ENCODE data around the gene FN3K.

Gene FN3K

DNA sequence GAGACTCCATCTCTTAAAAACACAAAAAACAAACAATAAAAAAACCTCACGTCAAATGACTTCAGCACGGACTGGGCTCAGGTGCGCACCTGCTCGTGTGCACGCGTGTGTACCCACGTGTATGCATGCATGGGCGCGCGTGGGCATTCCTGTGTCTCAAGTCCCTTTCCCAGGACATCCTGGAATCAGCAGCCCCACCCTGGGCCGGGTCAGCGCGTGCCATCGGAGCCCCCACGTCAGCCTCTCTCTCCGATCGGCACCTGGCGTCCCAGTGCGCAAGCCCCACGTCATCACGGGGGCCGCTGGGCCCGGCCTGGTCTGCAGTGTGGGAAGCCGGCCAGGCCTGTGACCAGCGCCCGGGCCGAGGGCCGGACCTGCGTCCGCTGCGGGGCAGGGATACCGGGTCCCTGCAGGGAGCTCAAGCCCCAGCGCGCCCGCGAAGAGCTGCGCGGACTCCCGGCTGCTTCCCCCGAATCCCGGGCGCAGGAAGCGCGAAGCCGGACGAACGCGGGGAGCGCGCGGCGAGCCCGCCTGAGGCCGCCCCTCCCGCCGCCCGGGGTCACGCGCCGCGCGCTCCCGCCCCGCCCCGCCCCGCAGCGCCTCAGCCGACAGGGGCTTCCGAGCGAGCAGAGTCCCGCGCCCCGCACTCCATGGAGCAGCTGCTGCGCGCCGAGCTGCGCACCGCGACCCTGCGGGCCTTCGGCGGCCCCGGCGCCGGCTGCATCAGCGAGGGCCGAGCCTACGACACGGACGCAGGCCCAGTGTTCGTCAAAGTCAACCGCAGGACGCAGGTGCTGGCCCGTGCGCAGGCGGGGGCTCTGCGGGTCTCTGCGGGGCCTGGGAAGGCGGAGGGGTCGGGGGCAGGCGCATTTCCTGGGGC lies at the start of gene FN3K:
Gene FN3K (plus strand): TSS at position 629 of the 880 bp plus-strand sequence. CDS start 22 bp downstream, at position 651.
- peak; percentile 18 for DNase-seq (ENCODE audit: low spot score)

DNA sequence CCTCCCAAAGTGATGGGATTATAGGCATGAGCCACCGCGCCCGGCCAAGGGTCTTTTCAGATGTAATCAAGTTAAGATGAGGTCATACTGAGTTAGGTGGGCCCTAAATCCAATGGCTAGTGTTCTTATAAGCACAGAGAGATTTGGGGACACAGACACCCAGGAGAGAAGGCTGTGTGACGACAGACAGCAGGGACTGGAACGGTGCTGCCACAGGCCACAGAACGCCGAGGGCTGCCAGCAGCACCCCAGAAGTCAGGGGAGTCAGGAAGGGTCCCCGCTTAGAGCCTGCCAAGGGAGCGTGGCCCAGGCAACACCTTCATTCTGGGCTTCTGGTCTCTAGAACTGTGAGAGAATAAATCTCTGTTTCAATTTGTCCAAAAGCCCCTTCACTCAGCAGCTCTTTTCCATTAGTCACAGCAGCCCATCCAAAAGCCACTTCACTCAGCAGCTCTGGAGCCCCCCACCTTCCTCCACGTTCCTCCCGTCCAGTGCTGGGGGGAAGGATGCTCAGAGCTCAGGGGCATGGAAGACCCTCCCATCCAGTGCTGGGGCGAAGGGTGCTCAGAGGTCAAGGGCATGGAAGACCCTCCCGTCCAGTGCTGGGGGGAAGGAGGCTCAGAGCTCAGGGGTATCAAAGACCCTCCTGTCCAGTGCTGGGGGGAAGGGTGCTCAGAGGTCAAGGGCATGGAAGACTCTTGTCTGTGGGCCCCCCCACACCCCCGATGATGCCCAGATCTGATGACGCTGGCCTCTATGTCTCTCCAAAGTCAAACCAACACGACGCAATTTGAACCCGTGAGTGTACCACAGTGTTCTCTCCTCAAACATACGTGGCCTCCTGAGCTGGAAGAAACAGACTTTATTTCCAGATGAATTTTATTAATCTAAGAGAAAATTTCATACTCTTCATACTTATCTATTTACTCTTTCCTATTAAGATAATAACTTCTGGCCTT lies 48.8 kb upstream of the FN3K start:
- no peak for DNase-seq (ENCODE audit: low spot score)

DNA sequence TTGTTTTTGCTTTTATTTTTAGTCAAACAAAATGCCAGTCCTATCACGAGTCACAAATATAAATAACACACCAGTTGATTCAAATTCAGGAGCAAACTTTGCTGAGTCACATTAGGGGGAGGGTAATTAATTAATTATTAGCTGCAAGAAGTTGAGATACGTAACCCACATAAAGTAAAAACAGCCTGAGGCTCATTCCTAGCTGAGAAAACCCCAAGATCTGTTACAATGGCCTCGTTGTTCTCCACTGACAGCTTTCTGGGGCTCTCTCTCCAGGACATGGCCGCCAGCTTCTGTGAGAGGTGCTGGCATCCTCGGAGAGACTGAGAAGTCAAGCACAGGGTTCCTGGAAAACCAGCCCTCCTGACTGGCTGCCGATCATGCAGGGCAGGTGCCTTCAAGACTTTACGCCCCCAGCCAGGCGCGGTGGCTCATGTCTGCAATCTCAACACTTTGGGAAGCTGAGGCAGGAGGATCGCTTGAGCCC lies 48.0 kb upstream of the FN3K start:
- no peak for DNase-seq (ENCODE audit: low spot score)

DNA sequence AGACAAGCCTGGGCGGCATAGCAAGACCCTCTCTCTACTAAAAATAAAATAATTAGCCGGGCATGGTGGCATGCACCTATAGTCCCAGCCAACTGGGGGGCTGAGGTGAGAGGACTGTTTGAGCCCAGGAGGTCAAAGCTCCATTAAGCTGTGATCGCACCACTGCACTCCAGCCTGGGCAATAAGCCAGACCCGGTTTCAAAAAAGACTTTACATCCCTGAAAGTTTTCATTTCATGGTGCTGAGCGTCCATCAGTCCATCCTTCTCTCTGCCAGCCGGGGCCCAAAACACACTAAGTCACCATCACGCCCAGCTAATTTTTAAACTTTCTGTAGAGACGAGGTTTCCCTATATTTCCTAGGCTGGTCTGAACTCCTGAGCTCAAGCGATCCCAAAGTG lies 47.5 kb upstream of the FN3K start:
- no peak for DNase-seq (ENCODE audit: low spot score)

DNA sequence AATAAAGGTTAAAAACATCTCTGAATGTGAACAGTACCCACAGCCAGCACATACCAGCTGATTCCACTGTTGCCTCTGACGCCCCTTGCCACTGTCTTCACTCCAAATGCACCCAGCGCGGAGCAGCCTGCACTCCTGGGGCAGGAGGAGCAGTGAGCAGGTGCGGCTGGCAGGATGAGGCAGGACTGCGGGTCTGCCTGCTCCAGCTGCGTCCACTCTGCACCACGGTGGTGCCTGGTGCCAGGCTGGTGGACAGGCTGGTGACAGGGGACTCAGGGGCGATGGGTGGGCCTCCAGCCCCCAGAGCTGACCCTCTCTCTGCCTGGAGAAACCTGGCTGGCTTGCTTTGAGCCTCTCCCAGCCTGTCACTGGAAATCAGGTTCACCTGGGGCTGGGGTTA lies 46.3 kb upstream of the FN3K start:
- no peak for DNase-seq (ENCODE audit: low spot score)

DNA sequence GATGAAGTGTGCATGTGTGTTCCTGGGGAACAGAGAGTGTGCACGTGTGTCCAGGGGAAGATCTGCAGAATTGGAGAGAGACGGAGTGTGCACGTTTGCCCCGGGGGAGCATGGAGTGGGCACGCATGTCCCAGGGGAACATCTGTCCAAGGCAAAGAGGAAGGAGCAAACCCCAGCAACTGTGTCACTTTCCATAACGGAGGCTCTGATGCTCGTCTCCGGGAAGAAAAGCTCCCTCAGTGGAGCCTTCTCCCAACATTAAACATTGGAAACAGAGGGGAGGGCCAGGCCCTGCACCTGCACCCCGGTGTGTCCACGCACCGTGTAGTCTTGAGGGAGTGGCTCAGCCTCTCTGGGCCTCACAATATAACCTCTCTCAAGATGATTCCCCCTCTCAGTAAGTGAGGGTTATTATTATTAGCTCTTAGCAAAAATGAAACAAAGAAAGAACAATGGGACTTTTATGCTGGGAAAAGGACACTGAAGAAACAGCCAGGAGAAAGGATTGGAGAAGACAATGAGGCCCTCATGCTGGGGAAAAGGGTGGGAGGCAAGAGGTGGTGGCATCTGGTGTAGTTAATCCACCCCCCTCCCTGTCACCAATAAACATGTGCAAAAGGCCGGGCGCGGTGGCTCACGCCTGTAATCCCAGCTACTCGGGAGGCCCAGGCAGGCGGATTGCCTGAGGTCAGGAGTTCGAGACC lies 44.5 kb upstream of the FN3K start:
- DNase-seq (ENCODE audit: low spot score) = no peak

DNA sequence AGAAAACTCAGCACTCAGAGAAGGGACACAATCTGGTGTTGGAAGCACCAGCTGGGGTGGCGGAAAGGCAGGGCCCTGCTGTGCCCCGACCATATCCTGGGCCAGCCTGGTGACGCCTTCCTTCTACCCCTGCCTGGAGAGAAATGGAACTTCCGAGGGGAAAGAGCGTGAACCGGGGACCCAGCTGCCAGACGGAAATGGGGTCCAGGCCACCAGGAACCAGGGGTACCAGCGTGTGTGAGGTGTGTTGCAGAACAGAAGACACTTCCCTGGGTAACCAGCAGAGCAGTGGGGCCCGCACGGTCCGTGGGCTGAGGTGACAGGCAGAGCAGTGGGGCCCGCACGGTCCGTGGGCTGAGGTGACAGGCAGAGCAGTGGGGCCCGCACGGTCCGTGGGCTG lies 43.7 kb upstream of the FN3K start:
- no peak for DNase-seq (ENCODE audit: low spot score)

DNA sequence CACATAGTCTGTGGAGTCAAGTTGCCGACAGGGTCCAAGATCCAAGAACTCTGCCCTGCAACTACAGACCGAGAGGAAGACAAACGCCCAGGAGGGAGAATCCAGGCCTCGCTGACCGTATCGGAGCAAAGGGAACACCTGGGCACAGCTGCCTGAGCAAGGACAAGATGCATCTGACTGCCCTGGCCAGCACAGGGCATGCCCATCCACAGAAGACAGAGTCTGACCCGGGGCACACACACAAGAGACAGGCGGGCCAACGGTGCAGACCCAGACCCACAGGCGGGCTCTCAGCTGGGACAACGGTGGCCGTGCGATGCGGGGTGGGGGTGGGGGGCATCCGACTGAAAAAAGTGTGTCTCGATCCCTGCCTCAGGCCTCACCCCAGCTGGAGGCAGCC lies 43.1 kb upstream of the FN3K start:
- DNase-seq (ENCODE audit: low spot score) = no peak

DNA sequence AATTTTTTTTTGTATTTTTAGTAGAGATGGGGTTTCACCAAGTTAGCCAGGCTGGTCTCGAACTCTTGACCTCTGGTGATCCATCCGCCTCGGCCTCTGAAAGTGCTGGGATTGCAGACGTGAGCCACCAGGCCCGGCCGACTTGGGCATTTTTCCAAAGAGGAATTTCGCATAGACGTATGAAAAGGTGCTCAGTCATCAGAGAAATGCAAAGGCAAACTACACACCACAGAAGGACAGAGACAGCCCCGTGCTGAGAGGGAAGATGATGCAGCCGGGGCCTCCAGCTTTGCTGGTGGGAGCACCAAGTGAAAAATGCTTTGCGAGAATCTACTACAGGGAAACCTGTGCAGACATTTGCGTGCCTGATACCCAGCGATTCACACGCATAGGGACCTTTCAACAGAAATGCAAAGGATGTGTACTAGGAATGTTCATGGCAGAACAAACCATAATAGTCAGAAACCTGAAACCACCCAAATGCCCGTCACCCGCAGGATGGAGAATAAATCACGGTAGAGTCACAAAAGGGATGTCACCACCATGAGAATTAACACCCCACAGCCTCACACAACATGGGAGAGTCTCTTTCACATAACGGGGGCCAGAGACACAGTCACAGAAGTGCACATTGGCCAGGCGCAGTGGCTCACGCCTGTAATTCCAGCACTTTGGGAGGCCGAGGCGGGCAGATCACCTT lies 42.1 kb upstream of the FN3K start:
- no peak for DNase-seq (ENCODE audit: low spot score)

DNA sequence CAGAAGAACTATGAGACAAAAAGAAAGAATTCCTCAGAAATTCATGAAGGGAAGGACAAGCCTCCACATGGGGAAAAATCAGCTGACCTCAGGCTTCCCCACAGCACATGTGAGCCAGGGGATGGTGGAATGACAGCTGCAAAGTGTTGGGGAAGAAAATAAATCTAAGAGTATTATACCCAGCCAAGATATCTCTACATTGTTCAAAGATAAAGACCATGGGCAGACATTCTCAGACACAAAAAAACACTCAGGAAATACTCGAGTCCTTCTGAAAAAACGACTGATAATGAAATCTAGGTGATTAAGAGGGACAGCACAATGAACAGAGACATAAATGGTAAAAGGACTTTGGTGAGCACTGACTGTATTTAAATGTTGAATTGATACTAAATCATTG lies 40.8 kb upstream of the FN3K start:
- DNase-seq (ENCODE audit: low spot score) = no peak

DNA sequence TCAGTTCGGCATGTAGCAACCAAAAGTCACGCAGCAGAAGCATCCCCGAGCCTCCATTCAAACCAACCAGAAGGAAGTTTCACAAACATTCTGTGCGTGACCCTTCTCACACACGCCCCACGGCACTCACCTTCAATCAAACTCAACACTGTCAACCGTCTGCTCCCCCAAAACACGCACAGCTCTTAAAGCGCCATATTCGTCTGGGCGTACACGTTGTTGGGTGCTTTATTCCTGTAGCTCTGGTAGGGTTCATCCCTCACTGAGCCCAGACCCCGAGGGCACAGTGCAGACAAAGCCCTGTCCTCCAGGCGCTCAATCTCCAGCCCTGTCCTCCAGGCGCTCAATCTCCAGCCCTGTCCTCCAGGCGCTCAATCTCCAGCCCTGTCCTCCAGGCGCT lies 39.2 kb upstream of the FN3K start:
- DNase-seq (ENCODE audit: low spot score) = no peak

DNA sequence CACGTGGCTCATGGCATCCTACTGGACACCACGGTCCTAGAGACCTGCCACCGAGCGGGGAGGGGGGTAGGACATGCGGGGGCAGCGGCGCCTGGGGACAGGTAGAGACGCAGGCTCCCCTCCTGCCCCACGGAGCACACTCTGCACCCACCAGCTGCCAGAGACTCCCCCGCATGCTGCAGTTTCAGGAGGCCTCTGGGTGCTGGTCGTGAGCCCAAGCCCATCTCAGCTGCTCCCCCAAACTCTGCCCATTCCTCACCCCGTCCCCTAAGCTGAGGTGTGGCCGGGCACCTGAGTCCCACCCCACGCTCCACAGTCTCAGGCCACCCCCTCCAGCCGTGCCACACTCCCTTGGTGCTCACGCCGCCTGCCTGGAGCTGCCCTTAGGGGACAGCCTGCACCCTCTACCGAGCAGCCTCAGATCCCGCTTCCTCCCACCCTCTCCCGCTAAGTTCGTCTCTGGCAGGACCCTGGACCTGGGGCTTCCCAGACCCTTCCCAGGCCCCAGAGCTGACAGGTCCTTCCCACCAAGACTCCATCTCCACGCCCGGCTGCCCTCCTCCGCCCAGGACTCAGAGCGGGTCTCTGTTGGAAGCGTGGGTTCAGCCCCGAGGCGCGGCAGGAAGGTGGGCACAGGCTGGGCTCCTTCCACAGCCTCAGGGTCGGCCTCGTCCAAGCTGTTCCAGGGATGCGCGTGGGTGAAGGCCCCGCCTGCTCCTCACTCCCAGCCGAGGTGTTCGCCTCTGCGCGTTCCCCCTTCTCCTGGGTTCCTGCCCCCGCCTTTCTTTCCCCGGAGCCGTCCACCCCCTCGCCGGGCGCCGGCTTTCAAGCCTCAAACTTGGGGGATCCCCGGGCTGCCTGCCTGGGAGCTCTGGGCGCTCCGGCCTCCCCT lies 38.3 kb upstream of the FN3K start:
- no peak for DNase-seq (ENCODE audit: low spot score)

DNA sequence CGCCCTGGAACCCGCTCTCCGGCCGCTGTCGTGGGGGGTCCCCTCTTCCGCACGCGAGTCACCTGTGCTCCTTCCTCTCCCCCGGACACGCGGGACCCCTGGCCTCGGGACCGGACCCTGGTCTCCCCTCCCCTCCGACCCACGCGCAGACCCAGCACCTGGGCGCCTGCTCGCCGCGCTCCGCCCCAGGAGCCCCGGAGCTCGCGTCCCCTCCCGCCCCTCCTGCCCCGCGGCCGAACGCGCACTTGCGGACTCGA lies 37.7 kb upstream of the FN3K start:
- no peak for DNase-seq (ENCODE audit: low spot score)

DNA sequence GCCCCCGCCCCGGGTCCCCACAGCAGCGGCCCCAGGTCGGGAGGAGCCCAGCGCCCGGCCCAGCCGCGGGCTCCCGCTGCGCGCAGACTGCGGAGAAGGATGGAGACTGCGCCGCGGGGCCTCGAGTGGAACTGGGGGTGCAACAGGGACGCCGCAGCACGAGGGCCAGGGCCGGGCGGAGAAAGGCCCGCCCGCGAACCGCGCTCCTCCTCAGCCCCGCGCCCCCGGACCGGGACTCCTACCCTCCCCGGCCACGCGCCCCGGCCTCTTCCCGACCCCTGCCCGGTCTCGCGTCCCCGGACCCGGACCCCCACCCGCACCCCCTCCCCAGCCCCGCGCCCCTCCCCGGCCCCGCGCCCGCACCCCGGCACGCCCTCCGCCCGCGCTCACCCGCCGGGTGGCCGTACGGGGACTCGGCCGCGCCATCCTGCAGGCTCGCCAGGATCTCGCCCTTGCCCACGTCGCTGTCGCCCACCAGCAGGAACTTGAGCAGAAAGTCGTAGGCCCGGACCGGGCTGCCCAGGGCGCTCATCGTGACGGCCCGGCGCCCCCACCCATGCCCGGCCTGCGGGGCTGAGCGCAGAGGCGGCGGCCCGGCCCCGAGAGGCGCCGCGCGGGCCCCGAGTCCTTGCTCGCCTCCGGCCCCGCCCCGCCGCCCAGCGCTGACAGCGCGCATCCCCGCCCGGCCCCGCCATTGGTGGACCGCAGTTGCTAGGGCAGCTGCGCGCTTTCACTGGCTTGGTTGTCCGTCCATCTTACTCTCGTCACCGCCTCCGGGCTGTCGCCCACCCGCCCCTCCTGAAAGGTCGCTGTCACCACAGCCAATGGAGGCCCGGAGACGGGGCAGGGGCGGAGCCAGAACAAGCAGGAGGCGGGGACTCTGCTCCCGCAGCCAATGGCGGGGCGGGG lies 37.1 kb upstream of the FN3K start, which contains the start of gene RAB40B:
Gene RAB40B (minus strand): TSS at position 634 of the 909 bp plus-strand sequence. CDS start 102 bp downstream, at position 532.
- peak; percentile 99 for DNase-seq (ENCODE audit: low spot score)

DNA sequence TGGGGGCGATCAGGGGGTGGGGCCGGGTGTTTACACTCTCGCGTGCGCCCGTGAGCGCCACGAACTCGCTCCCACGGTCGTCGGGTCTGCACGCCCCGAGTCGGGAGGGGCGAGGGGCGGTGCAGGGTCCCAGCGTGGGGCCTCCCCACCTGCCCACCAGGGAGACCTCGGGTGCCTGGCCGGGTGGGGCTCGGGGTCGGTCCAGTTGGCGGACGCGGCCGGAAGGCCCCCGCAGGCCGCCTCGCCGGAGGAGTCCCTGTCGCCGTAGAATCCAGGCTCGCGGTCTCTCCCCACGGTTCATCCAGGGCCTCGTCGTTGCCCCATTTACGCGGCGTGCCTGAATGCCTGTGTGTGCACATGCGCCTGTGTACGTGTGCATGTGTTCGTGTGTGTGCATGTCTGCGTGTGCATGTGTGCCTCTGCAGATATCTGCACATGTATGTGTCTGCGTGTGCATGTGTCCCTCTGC lies 36.4 kb upstream of the FN3K start:
- DNase-seq (ENCODE audit: low spot score) = no peak

DNA sequence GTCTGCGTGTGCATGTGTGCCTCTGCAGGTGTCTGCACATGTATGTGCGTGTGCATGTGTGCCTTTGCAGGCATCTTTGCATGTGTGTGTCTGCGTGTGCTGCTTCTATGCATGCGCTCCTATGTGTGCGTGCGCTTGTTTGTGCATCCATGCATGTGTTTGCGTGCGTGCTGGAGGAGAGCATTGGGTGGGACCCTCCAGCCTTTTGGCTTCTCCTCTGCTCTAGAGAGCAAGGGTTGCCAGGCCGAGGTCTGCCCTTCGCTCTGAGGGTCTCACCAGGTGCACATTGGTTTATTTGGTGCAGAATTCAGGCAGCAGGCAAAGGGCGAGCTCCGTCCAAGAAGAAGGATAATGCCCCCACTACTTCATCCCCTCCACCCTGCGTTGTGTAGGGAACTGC lies 35.9 kb upstream of the FN3K start:
- DNase-seq (ENCODE audit: low spot score) = no peak

DNA sequence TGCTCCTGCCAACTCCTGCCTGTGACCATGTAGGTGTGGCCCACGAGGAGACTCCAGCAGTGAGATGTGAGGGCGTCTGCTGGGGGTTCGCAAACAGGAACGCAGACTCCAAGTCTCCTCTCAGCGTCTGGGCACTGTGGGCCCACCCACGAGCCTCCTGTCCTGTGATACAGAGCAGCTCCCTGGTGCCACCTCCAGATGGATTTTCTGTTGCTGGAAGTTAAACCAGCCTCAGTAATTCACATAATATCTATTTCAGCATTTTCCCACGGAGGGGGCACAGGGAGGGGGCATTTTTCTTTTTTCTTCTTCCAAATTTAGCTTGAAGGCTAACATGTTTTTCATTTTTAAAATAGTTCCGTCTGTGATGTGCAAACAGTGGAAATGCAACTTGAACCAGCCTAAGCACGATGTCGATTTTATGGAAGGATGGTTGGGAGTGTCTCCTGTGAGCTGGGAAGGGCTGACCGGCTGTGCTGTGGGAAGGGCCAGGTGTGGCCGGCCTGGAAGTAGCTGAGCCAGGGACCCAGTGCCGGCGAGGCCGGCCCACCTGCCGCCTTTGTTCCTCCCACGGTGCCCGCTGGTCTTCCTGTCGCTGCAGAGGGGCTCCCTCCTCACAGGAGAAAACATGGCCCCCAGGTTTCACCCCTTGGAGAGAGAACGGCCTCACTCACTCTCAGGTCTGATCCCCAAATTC lies 33.0 kb upstream of the FN3K start:
- DNase-seq (ENCODE audit: low spot score) = no peak

DNA sequence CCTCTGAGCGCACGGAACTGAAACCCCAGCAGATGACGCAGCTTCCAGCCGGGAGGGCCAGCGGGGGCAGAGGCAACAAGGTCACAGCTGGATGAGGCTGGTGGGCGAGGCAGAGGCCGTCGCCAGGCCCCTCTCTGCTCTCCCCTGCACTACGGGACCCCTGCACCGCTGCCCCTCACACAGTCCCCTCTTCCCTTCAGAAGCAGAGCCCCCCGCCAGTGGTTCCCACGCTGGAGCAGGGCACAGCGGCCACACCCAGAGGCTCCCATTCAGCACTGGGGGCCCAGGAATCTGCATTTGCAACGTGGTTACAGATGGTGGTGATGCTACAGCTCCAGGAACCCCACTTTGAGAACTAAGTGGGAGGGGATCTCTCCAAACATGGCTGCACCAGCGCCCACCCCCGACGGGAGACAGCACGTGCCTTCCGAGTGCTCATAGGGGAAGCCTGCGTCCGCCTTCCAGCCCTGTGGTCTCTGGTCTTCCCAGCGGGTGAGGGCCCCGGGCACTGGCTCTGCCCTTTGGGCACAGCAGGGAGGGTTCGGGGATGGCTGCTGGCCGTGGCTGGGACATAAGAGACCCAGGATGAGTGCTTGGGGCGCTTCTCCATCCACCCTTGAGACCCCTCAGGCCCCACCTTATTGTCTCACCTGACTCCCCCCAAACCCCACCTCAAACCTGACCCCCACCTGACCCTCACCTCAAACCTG lies 32.2 kb upstream of the FN3K start:
- no peak for DNase-seq (ENCODE audit: low spot score)
